BLaER1 (cell line): ENCODE results near the gene CRMP1.

ENCODE experiments used
- H3K27ac ChIP-seq: shearing (Covaris generic); formaldehyde crosslinking; 2 replicates; pipeline ENCODE4 v1.8.1; 2022
- H3K27me3 ChIP-seq: shearing (Covaris generic); formaldehyde crosslinking; 2 replicates; pipeline ENCODE4 v1.8.1; 2022
- H3K36me3 ChIP-seq: shearing (Covaris generic); formaldehyde crosslinking; 2 replicates; pipeline ENCODE4 v1.8.1; 2022
- H3K4me1 ChIP-seq: shearing (Covaris generic); formaldehyde crosslinking; 2 replicates; pipeline ENCODE4 v1.8.1; 2022
- H3K4me2 ChIP-seq: shearing (Covaris generic); formaldehyde crosslinking; 2 replicates; pipeline ENCODE4 v1.8.1; 2022
- H3K4me3 ChIP-seq: shearing (Covaris generic); formaldehyde crosslinking; 2 replicates; pipeline ENCODE4 v1.8.1; 2022
- H3K9ac ChIP-seq: shearing (Covaris generic); formaldehyde crosslinking; 2 replicates; pipeline ENCODE4 v1.8.1; 2022
- H3K9me3 ChIP-seq: shearing (Covaris generic); formaldehyde crosslinking; 2 replicates; pipeline ENCODE4 v1.8.1; 2022
- H4K20me1 ChIP-seq: shearing (Covaris generic); formaldehyde crosslinking; 2 replicates; pipeline ENCODE4 v1.8.1; 2022
- Cebpa-rat ChIP-seq: shearing (Covaris generic); IDR thresholded peaks from 2 replicates; pipeline ENCODE4 v1.8.1; 2022

CRMP1 gene

DNA sequence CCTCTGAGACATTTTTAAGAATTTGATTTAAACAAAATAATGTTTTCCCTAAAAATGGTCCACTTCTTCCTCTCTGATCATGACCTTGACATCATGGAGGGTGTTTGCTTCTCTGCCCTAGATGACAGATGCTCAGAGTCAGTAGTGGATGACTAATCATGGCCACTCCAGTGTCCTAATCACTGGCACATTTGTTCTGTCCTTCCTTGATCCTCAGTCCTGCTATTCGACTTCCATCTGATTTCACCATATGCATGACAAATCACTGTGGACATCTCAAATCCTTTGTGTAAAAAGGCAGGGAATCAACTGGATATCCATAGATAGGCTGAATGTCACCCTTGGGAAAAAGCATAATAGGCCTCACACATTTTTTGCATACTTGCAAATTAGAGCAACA, 9.0 kb downstream of the CRMP1 start:
- TF ChIP-seq Cebpa-rat: no peak
- H3K4me1 ChIP-seq: peaks cover 79% of the 10 kb centered on the region
- H3K4me3 ChIP-seq: no peak overlapping the region
- peaks cover 87% of the 10 kb centered on the region for H4K20me1 ChIP-seq
- peak overlapping the region; percentile 95; the same call in 1 of the 2 replicates for H3K27ac ChIP-seq
- no peaks in the 10 kb centered on the region for H3K27me3 ChIP-seq
- peak overlapping the region; percentile 93; the same call in 1 of the 2 replicates for H3K9ac ChIP-seq
- H3K36me3 ChIP-seq: peaks cover 42% of the 10 kb centered on the region
- no peaks in the 10 kb centered on the region for H3K9me3 ChIP-seq
- H3K4me2 ChIP-seq: peak overlapping the region; percentile 94

DNA sequence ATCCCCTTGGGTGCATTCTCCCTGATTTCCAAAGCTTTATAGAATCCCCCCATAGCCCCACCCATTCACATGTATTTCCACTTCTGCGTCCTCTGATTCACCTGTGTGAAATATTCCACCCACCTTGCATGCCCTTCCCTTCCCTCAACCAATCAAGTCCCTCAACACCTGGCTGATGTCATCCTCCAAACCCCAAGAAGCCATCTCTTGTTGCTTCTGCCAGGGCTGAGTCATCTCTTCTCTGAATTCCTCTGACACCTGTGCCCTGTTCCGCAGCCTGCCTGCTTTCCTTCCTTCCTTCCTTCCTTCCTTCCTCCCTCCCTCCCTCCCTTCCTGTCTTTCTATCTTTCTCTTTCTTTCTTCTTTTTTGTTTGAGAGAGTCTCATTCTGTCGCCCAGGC, 9.9 kb downstream of the CRMP1 start:
- Histone ChIP-seq H3K27ac (no peak overlapping the region), H4K20me1 (peaks cover 96% of the 10 kb centered on the region)

DNA sequence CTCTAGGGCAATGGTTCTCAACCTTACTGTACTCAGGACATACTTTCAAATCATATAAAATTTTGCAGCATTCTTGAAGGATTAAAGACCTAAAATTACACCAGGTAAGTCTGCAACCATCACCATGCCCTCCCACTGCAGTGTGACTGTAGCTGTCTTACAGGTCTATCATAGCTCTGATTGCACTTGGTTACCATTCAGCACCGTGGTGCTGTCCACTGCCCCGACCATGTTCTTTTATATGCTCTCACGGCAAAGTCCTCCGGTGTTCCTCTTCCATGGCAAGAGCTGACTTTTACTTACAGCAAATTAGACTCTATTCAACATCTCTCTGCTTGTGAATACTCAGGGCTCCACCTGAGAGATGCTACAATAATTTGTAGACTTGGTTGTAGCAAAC, 11.5 kb downstream of the CRMP1 start:
- Histone ChIP-seq H4K20me1 (peaks cover 100% of the 10 kb centered on the region), H3K4me2 (no peak overlapping the region; the same call in 1 of the 2 replicates), H3K9ac (no peak overlapping the region), H3K4me1 (peaks cover 93% of the 10 kb centered on the region), H3K4me3 (no peak overlapping the region), H3K27me3 (no peaks in the 10 kb centered on the region), H3K36me3 (peaks cover 65% of the 10 kb centered on the region), H3K27ac (no peak overlapping the region), H3K9me3 (0 out of 2 replicates have a peak, but pooled peaks cover under 1% of the 10 kb centered on the region)
- no peak for TF ChIP-seq Cebpa-rat

More for the DNA sequence above, 9.9 kb downstream of the CRMP1 start:
- H3K9ac ChIP-seq: no peak overlapping the region
- H3K4me2 ChIP-seq: peak overlapping the region; percentile 94
- TF ChIP-seq Cebpa-rat: no peak
- peaks cover 86% of the 10 kb centered on the region for H3K4me1 ChIP-seq
- no peak overlapping the region for H3K4me3 ChIP-seq
- peaks cover 52% of the 10 kb centered on the region for H3K36me3 ChIP-seq
- no peaks in the 10 kb centered on the region for H3K27me3 ChIP-seq
- no peaks in the 10 kb centered on the region for H3K9me3 ChIP-seq

DNA sequence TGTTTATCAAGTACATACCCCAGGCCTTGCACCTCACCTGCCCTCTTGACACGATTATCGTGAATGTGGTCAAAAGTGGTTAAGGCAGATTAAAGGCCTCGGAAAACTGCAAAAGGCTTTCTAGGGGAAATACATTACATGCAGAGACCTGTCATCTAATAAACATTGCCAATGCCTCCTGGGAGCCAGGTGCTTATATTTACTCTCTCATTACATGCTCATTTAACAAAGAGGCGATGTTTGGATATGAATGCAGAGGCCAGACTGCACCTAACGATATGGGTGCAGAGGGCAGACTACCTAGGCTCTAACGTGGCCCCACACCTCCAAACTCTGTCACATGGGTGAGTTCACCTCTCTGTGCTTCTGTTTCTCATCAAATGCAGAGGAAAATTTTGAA, 14.5 kb downstream of the CRMP1 start:
- H3K4me2 ChIP-seq: peak overlapping the region; percentile 29; the same call in 1 of the 2 replicates
- peaks cover 22% of the 10 kb centered on the region for H3K9me3 ChIP-seq
- no peak overlapping the region for H3K4me3 ChIP-seq
- peaks cover 100% of the 10 kb centered on the region for H4K20me1 ChIP-seq
- no peaks in the 10 kb centered on the region for H3K27me3 ChIP-seq
- peaks cover 80% of the 10 kb centered on the region for H3K36me3 ChIP-seq
- TF ChIP-seq Cebpa-rat: no peak
- peaks cover 85% of the 10 kb centered on the region for H3K4me1 ChIP-seq
- H3K27ac ChIP-seq: no peak overlapping the region
- no peak overlapping the region for H3K9ac ChIP-seq

DNA sequence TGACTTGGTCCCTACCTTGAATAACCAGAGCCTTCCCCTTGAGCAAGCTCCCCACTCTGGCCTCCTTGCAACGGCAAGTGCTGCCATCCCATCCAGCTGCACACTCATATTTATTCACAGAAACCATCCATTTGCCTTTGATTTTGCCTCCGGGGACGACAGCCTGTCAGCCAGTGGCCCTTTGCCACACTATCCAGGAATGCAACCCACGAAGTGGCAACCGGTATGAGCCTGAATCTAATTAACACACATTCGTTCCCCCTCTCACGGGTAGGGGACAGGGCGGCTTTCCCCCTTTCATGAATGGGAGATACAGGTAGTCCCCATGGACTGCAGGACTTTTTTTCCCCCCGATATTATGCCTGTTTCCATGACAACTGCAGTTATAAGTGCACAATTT, 15.5 kb downstream of the CRMP1 start:
- peaks cover 98% of the 10 kb centered on the region for H4K20me1 ChIP-seq
- no peak overlapping the region for H3K4me3 ChIP-seq
- no peak overlapping the region for H3K9ac ChIP-seq
- H3K27ac ChIP-seq: no peak overlapping the region
- H3K4me1 ChIP-seq: peaks cover 84% of the 10 kb centered on the region
- H3K9me3 ChIP-seq: peaks cover 32% of the 10 kb centered on the region
- H3K36me3 ChIP-seq: peaks cover 82% of the 10 kb centered on the region
- peak overlapping the region; percentile 29 for H3K4me2 ChIP-seq
- no peaks in the 10 kb centered on the region for H3K27me3 ChIP-seq
- no peak for TF ChIP-seq Cebpa-rat

DNA sequence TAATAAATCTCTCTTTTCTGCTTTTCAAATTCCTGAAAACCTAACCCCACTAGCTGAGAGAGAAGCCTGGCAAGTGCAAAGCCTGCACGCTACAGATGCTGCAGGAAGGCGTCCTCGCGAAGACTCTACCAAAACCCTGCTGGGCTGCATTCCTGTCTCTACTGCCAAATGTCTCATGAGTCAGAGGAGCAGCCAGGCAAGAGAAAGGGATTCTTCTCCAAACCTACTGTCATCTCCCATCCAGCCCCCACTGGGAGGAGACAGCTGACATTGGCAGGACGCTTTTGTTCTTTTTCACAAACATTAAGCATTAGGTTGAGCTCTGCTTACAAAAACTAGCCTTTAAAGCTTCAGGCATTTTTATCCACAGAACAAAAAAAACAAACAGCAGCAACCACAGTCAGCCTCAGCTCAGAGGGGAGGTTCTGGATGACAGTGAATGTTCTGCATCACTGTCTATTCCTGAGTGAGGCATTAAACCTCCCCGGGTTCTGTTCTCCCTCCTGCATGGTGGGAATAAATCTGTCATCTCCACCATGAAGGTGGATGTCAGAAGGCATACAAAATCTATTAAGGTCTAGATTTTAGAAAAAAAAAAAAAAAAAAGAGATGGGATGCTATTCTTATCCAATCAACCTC, 18.0 kb downstream of the CRMP1 start:
- no peak for TF ChIP-seq Cebpa-rat
- H3K4me2 ChIP-seq: no peak overlapping the region
- H3K4me3 ChIP-seq: no peak overlapping the region
- no peak overlapping the region for H3K9ac ChIP-seq
- H3K4me1 ChIP-seq: peaks cover 91% of the 10 kb centered on the region
- H3K36me3 ChIP-seq: peaks cover 70% of the 10 kb centered on the region
- H3K27ac ChIP-seq: no peak overlapping the region
- peaks cover 89% of the 10 kb centered on the region for H4K20me1 ChIP-seq
- H3K27me3 ChIP-seq: no peaks in the 10 kb centered on the region
- peaks cover 42% of the 10 kb centered on the region for H3K9me3 ChIP-seq

DNA sequence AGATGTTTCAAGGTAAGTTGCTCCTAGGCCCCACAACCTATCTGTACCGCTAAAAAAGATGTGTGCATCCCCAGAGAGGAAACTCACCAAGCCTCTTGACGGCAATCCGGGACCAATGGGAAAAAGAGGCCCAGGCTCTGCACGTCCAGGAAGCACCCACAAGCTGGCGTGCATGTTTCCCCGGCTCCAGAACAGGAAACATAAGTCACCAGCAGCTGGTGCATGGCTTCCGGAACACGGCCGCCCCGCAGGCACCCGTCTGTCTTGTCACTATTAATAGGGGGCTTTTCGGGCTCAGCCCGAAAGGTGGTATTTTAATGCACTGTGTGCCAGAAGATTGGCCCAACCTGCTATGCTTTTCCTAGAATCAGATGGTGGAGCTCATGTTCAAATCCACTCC, 22.2 kb downstream of the CRMP1 start:
- H3K9ac ChIP-seq: peak overlapping the region; percentile 78; the same call in 1 of the 2 replicates
- peaks cover 38% of the 10 kb centered on the region for H3K9me3 ChIP-seq
- H3K27me3 ChIP-seq: no peaks in the 10 kb centered on the region
- peaks cover 76% of the 10 kb centered on the region for H4K20me1 ChIP-seq
- H3K4me3 ChIP-seq: peak overlapping the region; percentile 55
- no peak for TF ChIP-seq Cebpa-rat
- H3K27ac ChIP-seq: peak overlapping the region; percentile 94
- peaks cover 46% of the 10 kb centered on the region for H3K36me3 ChIP-seq
- peak overlapping the region; percentile 94 for H3K4me2 ChIP-seq
- peaks cover 91% of the 10 kb centered on the region for H3K4me1 ChIP-seq

DNA sequence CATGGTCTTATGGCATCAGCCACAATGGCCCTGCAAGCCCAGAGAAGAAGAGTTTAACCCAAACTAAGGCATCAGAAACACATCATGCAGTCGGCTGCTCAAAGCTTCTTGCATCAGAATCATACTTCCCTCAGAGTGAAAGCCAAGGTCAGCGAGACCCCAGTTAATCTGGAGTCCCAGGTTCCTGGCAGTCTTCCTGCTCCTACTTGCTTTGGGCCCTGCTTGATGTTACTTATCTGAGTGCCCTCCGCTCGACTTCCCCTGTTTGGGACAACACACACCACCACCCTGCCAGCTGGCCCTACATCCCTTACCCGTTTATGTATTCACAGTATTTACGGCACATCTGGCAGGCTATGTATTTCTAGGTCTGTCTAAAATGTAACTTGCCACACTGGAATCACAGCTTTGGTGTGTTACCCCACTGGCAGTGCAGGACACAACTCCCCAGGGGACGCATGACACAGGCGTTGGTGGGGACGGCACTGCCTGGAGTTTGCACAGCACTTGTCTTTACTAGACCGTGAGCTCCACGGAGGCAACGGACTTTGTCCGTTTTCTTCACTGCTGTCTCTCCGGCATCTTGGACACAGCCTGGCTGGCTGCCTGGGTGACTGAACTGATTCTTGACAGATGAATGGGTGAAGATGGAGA, 22.8 kb downstream of the CRMP1 start:
- peak overlapping the region; percentile 94 for H3K4me2 ChIP-seq
- peaks cover 37% of the 10 kb centered on the region for H3K9me3 ChIP-seq
- H3K4me1 ChIP-seq: peaks cover 91% of the 10 kb centered on the region
- TF ChIP-seq Cebpa-rat: no peak
- H3K27me3 ChIP-seq: no peaks in the 10 kb centered on the region
- peaks cover 76% of the 10 kb centered on the region for H4K20me1 ChIP-seq
- H3K4me3 ChIP-seq: peak overlapping the region; percentile 55
- H3K36me3 ChIP-seq: peaks cover 51% of the 10 kb centered on the region
- H3K9ac ChIP-seq: peak overlapping the region; percentile 78
- peak overlapping the region; percentile 94 for H3K27ac ChIP-seq

DNA sequence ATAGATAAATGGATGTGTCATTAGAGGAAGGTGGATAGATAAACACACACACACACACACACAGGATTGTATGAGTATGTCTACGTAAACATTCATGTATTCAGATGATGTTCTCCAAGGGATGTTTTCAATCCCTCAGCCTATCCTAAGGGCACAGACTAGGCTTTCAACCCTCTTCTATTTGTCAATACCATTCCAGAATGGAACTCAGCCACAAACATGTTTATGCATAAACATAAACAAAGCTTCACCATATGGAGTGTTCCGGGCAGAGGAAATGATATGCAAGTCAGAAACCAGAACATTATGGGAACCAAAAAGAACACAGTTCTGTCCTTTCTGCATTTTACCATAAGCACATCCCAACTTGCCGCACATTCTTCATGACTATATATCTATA, 25.0 kb downstream of the CRMP1 start:
- H3K4me3 ChIP-seq: no peak overlapping the region
- H3K27ac ChIP-seq: peak overlapping the region; percentile 94
- peaks cover 50% of the 10 kb centered on the region for H3K36me3 ChIP-seq
- H3K4me1 ChIP-seq: peaks cover 100% of the 10 kb centered on the region
- peaks cover 15% of the 10 kb centered on the region for H3K9me3 ChIP-seq
- peak overlapping the region; percentile 94 for H3K4me2 ChIP-seq
- TF ChIP-seq Cebpa-rat: no peak
- H3K9ac ChIP-seq: no peak overlapping the region
- H4K20me1 ChIP-seq: peaks cover 73% of the 10 kb centered on the region
- no peaks in the 10 kb centered on the region for H3K27me3 ChIP-seq
